Measurements from ENCODE around the gene AQP12B. TPM values are rescaled to one million over a fixed set of nuclear protein-coding genes. Genes with fewer than 3 reads are reported as not detected.

AQP12B gene
- total and polyA plus RNA-seq, 2 of the 13 experiments (the other 11 are each of a cell fraction or from before 2014, with no cell fraction given) = not detected

DNA sequence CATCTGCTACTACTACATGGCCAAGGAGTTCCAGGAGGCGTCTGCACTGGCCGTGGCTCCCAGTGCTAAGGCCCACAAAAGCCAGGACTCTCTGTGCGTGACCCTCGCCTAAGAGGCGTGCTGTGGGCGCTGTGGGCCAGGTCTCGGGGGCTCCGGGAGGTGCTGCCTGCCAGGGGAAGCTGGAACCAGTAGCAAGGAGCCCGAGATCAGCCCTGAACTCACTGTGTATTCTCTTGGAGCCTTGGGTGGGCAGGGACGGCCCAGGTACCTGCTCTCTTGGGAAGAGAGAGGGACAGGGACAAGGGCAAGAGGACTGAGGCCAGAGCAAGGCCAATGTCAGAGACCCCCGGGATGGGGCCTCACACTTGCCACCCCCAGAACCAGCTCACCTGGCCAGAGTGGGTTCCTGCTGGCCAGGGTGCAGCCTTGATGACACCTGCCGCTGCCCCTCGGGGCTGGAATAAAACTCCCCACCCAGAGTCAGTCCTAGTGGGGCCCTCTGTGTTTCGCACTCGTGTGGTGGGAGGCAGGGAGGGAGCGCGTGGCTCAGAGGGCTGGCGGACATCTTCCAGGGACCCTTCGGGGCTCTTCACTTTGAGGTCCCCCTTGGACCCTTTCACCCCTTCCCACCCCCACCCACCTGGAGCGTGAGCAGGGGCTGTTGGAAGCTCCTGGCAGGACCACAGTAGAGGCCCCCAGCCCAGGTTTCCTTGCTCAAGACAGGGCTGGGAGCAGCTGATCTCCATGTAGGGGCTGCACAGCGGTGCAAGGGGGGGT is 51.7 kb downstream of the AQP12B start:
- Histone ChIP-seq H3K27ac (ENCODE audit: extremely low read length, insufficient read depth, low read length) (no peak overlapping the region), H3K27me3 (ENCODE audit: control insufficient read depth in 1 of 2, insufficient read depth in 2 of 2, low read length in 2 of 2) (no peaks in the 10 kb centered on the region), H2AFZ (ENCODE audit: low read length) (no peak overlapping the region), H3K9ac (ENCODE audit: insufficient read depth, low read depth, low read length) (no peak overlapping the region), H3K36me3 (replicated peaks in 1 of 2; ENCODE audit: control insufficient read depth in 1 of 2, insufficient read depth in 2 of 2, low read length in 2 of 2) (no peaks in the 10 kb centered on the region; a peak in 2 of 5 replicates), H4K20me1 (ENCODE audit: insufficient read depth, low read length) (no peaks in the 10 kb centered on the region), H3K4me3 (replicated peaks in 1 of 3; ENCODE audit: insufficient read depth in 1 of 3, low read depth in 2 of 3, low read length in 3 of 3) (no peak overlapping the region), H3K4me2 (ENCODE audit: low read depth, low read length) (no peak overlapping the region), H3K9me3 (ENCODE audit: low read length) (peaks cover 34% of the 10 kb centered on the region), H3K79me2 (ENCODE audit: insufficient read depth, low read length) (no peaks in the 10 kb centered on the region), H3K4me1 (ENCODE audit: insufficient read depth, low read length) (peaks cover 32% of the 10 kb centered on the region)
- FAIRE-seq = no peak
- DNase-seq (ENCODE audit: low spot score) = no peak
- WGBS (ENCODE audit: low lambda C conversion rate) = 63% methylated on average over 10 of the region's 21 CpGs
- intact Hi-C loops (cut with micrococcal nuclease; ENCODE audit: unreplicated experiment) (no loop called here), in situ Hi-C loops (cut with HindIII; ENCODE audit: extremely low pct_ligation_motif_present, low pct_unique_long_range_greater_than_20kb) (no loop called here)
- no TSS peak for BruUV-seq (replicated peaks)
- TF ChIP-seq KLF9 (CRISPR knock-in tag; IDR thresholded peaks at IDR 0.05; ENCODE audit: low read depth) = no peak
- TF ChIP-seq, protein P1, sequence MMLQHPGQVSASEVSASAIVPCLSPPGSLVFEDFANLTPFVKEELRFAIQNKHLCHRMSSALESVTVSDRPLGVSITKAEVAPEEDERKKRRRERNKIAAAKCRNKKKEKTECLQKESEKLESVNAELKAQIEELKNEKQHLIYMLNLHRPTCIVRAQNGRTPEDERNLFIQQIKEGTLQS (CRISPR knock-in tag; IDR thresholded peaks at IDR 0.05) = no peak
- TF ChIP-seq ZNF460 (CRISPR knock-in tag; IDR thresholded peaks at IDR 0.05; ENCODE audit: borderline replicate concordance) = no peak
- TF ChIP-seq POLR2G (IDR thresholded peaks at IDR 0.05; ENCODE audit: low read depth, low read length) = 0 out of 2 replicates have a peak, but pooled peaks have one; percentile 1
- TF ChIP-seq ZNF337 (CRISPR knock-in tag; IDR thresholded peaks at IDR 0.05; ENCODE audit: borderline replicate concordance, low read depth) = no peak
- CTCF ChIA-PET (ENCODE audit: low intra/inter-chr PET ratio, low total read pairs) = no interaction called here
- ATAC-seq = no peak
- POLR2A ChIA-PET = interaction anchor here (1.8 kb wide), 1 partner anchor 45 kb away, joined by 4 read pairs; the partner anchor contains the start of gene CAPN10

DNA sequence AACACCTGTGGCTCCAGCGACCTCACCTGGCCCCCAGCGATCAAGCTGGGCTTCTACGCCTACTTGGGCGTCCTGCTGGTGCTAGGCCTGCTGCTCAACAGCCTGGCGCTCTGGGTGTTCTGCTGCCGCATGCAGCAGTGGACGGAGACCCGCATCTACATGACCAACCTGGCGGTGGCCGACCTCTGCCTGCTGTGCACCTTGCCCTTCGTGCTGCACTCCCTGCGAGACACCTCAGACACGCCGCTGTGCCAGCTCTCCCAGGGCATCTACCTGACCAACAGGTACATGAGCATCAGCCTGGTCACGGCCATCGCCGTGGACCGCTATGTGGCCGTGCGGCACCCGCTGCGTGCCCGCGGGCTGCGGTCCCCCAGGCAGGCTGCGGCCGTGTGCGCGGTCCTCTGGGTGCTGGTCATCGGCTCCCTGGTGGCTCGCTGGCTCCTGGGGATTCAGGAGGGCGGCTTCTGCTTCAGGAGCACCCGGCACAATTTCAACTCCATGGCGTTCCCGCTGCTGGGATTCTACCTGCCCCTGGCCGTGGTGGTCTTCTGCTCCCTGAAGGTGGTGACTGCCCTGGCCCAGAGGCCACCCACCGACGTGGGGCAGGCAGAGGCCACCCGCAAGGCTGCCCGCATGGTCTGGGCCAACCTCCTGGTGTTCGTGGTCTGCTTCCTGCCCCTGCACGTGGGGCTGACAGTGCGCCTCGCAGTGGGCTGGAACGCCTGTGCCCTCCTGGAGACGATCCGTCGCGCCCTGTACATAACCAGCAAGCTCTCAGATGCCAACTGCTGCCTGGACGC is 52.5 kb downstream of the AQP12B start:
- ATAC-seq (no peak), FAIRE-seq (no peak), DNase-seq (ENCODE audit: low spot score) (no peak)
- Histone ChIP-seq H3K4me2 (ENCODE audit: low read depth, low read length) (no peak overlapping the region), H3K27ac (ENCODE audit: extremely low read length, insufficient read depth, low read length) (no peak overlapping the region), H3K9ac (ENCODE audit: insufficient read depth, low read depth, low read length) (no peak overlapping the region), H3K79me2 (ENCODE audit: insufficient read depth, low read length) (no peaks in the 10 kb centered on the region), H4K20me1 (ENCODE audit: insufficient read depth, low read length) (no peaks in the 10 kb centered on the region), H3K36me3 (replicated peaks in 1 of 2; ENCODE audit: control insufficient read depth in 1 of 2, insufficient read depth in 2 of 2, low read length in 2 of 2) (no peaks in the 10 kb centered on the region; a peak in 2 of 5 replicates), H3K4me1 (ENCODE audit: insufficient read depth, low read length) (peaks cover 39% of the 10 kb centered on the region), H3K9me3 (ENCODE audit: low read length) (peaks cover 29% of the 10 kb centered on the region), H3K27me3 (ENCODE audit: control insufficient read depth in 1 of 2, insufficient read depth in 2 of 2, low read length in 2 of 2) (no peaks in the 10 kb centered on the region), H3K4me3 (replicated peaks in 1 of 3; ENCODE audit: insufficient read depth in 1 of 3, low read depth in 2 of 3, low read length in 3 of 3) (no peak overlapping the region), H2AFZ (ENCODE audit: low read length) (no peak overlapping the region)
- 85% methylated on average over 44 of the region's 50 CpGs for WGBS (ENCODE audit: low lambda C conversion rate)
- POLR2A ChIA-PET = interaction anchor here (1.8 kb wide), 1 partner anchor 44 kb away, joined by 4 read pairs; the partner anchor contains the start of gene CAPN10
- intact Hi-C loops (cut with micrococcal nuclease; ENCODE audit: unreplicated experiment) = no loop called here
- CTCF ChIA-PET (ENCODE audit: low intra/inter-chr PET ratio, low total read pairs) = no interaction called here
- BruUV-seq (replicated peaks) = no TSS peak
- in situ Hi-C loops (cut with HindIII; ENCODE audit: extremely low pct_ligation_motif_present, low pct_unique_long_range_greater_than_20kb) = no loop called here
- TF ChIP-seq MEIS1 (CRISPR knock-in tag; IDR thresholded peaks at IDR 0.05; ENCODE audit: borderline replicate concordance) = no peak
- TF ChIP-seq, protein P2, sequence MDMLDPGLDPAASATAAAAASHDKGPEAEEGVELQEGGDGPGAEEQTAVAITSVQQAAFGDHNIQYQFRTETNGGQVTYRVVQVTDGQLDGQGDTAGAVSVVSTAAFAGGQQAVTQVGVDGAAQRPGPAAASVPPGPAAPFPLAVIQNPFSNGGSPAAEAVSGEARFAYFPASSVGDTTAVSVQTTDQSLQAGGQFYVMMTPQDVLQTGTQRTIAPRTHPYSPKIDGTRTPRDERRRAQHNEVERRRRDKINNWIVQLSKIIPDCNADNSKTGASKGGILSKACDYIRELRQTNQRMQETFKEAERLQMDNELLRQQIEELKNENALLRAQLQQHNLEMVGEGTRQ (IDR thresholded peaks at IDR 0.05; ENCODE audit: low read depth, low read length) = no peak
- TF ChIP-seq, protein P2 (CRISPR knock-in tag; IDR thresholded peaks at IDR 0.05; ENCODE audit: borderline replicate concordance) = no peak

Data from HepG2 (cell line).